Cardiac fibroblast (primary cell): ENCODE measurements around the gene OR2M3.
A peak's percentile ranks its signal among the peaks of the same experiment; 100 is the strongest.
"Not testable (repeated sequence)": the region's sequence is repeated elsewhere in the genome, so short reads cannot be mapped to it uniquely, and the experiment has no call there.

Experiments used
- DNase-seq, 2 donors: peaks; one replicate each; pipeline versions ENCODE4 v3.0.0 to v3.0.0-alpha.2; 2010; ENCODE audit warnings: low read depth in 2 of 2
- H3K4me3 ChIP-seq, 2 donors: replicated peaks in 1 of 2; 1 replicate in 1 of 2; 2 replicates in 1 of 2; pipeline ENCODE4 v1.5.1; 2011; ENCODE audit warnings: low read depth in 2 of 2, low read length in 2 of 2, mild to moderate bottlenecking in 2 of 2, moderate library complexity in 1 of 2
- CTCF ChIP-seq: IDR thresholded peaks from one replicate; pipeline ENCODE4 v1.5.1; 2011; ENCODE audit warnings: low read depth, mild to moderate bottlenecking, low read length, inconsistent platforms

The OR2M3 gene

GRCh38 chr1:248231117-248231516, 34.1 kb downstream of the OR2M3 start, which contains the start of gene OR2M4:
TSS of gene OR2M4 (plus strand) at chr1:248231417. CDS start at chr1:248238929, 7,512 bp downstream.
- no peak for TF ChIP-seq CTCF
- DNase-seq: no peak
- no peak within 1 kb of the TSS for H3K4me3 ChIP-seq

- TF ChIP-seq CTCF: no peak
- no peak overlapping the region for H3K4me3 ChIP-seq
- DNase-seq: no peak
Measured at GRCh38 chr1:248239478-248239877, 42.4 kb downstream of the OR2M3 start.

- peak; percentile 20 to 56 for DNase-seq
- no peak overlapping the region for H3K4me3 ChIP-seq
- peak; percentile 78 for TF ChIP-seq CTCF
Measured at GRCh38 chr1:248243204-248243603, 46.1 kb downstream of the OR2M3 start.

GRCh38 chr1:248259309-248259708, 62.2 kb downstream of the OR2M3 start:
- DNase-seq, H3K4me3 ChIP-seq: not testable (repeated sequence)
